Measurements from ENCODE around the gene TTC7B.
"Not testable (repeated sequence)": the region's sequence is repeated elsewhere in the genome, so short reads cannot be mapped to it uniquely, and the experiment has no call there.

TTC7B gene

DNA sequence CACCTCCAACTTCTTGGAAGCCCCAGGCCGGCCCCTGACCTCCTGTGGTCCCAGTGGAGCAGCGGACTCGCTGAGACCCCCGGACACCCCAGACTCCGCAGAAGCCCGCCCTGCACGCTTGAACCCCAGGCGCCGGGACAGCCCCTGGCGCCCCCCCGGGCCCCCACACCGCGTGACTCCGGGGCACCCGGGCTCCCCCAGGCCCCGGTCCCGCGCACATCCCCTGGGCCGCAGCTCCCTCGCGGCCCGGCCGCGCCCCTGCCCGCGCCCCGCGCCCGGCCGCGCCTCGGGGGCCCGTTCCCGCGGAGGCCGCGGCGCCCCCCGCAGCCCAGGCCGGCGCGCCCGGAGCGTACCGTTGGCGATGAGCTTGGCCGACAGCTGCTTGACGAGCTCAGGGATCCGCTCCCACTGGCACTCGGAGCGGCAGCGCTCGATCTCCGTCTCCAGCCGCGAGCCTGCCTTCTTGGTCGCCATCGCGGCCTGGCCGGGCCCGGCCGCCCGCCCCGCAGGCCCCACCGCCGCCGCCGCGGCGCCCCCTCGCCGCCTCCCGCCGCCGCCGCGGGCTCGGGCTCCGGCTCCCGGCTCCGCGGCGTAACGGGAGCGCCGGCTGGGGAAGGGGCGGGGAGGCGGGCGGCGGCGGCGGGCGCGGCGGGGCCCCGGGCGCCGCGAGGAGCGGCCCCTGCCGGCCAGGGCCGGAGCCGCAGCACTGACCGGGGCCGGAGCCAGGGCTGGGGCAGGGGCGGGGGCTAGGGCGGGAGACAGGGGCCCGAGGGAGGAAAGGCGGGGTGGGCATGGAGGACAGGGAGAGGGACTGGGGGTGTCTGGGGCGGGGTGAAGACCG is at the start of gene TTC7B:
Gene TTC7B, minus strand, starts transcription at position 609 of the 841 bp plus-strand sequence. Its CDS starts 135 bp downstream, at position 474.
- peak; percentile 50 for DNase-seq
- ATAC-seq: peak; percentile 50

DNA sequence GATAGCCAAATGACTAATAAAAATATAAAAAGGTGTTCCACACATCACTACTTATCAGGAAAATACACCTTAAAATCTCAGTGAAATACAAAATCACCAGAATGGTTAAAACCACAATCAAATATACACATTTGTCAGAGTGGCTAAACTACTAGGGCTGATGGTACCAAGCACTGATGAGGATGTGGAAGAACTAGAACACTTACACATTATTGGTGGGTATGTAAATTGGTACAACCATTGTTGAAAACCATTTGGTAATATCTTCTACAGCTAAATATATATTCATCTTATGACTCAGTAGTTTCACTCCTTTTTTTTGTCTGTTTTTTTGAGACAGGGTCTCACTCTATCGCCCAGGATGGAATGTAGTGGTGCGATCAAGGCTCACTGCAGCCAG is 48.5 kb upstream of the TTC7B start:
- DNase-seq (no peak), ATAC-seq (no peak)

GRCh38 chr14:90858511-90858910 is 42.3 kb upstream of the TTC7B start:
- DNase-seq (no peak), ATAC-seq (no peak)

GRCh38 chr14:90857866-90858265 is 41.6 kb upstream of the TTC7B start:
- DNase-seq: no peak
- ATAC-seq: no peak

DNA sequence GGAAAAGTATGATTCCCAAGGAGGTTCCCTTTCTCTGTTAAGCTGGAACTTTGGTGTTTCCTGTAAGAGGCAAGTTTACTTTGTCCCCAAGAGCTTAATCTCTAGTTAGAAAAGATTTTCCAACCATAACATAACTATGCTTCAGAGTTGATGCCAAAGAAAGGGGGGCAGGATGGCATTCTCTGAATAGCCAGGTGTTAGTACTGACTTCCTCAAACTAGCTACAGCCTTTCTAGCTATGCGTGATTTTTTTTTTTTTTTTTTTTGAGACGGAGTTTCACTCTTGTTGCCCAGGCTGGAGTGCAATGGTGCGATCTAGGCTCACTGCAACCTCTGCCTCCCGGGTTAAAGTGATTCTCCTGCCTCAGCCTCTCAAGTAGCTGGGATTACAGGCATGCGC is 39.9 kb upstream of the TTC7B start:
- ATAC-seq, DNase-seq: not testable (repeated sequence)

DNA sequence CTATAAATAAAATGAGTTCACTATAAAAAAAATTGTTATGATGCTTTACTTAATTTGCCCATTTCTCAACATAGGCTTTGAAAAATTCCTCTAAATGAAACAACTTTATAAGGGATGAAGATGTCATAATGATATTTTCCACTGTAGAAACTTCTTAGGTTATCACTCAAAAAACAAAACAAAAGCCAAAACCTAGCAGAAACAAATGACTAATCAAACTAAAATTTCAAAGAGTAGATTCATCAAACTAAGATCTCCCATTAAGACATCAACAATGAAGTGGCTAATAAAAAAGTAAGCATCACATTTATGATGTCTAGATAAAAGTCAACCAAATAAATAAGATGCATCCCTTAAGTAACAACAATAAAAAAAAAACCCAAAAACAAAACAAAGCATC is 36.9 kb upstream of the TTC7B start:
- ATAC-seq (no peak), DNase-seq (no peak)

DNA sequence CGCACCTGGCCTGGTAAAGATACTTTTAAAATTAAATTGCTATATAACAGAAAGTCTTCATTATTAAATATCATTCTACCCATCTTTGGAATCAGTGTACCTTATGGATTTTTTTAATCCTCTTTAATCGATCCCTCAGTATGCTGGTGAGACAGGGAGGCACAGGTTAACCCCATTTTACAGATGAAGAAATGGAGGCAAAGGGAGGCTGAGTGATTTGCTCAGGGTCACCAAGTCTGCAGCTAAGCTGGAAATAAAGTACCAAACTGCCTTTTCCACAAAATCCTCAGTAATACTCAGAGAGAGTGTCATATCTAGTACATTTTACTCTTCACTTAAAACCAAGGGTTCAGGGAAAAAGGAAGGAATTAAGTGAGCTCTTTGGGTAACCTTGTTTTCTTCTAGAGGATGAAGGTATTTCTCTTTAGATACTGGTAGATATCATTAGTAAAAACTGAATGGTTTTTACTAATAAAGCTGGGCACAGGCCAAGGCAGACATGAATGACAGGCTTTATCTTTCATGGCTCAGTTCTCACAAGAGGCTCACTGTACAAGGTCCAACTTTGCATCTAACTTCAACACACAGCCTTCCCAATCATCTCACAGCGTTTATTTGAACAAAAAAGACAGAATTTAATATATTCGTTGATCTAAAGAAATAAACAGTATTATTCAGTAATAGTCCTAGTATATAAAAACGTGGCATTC is 35.3 kb upstream of the TTC7B start:
- ATAC-seq (no peak), DNase-seq (no peak)

DNA sequence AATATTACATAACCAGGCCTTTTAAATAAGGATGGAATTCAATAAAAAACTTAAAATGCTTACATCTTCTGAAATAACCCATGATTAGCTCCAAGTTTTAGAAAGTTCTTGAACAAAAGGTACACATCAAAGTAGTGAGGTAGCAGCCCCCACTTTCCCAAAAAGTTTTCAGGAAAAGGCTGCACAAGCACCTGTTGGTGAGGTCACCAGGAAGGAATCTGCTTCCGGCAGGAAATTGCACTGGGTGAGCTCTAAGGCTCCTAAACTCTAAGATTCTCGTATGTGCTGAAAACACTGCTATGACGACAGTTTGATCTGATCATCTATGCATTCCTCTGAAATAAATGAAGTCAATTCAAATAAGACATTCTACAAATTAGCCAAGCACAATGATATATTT is 34.3 kb upstream of the TTC7B start:
- DNase-seq: no peak
- no peak for ATAC-seq

DNA sequence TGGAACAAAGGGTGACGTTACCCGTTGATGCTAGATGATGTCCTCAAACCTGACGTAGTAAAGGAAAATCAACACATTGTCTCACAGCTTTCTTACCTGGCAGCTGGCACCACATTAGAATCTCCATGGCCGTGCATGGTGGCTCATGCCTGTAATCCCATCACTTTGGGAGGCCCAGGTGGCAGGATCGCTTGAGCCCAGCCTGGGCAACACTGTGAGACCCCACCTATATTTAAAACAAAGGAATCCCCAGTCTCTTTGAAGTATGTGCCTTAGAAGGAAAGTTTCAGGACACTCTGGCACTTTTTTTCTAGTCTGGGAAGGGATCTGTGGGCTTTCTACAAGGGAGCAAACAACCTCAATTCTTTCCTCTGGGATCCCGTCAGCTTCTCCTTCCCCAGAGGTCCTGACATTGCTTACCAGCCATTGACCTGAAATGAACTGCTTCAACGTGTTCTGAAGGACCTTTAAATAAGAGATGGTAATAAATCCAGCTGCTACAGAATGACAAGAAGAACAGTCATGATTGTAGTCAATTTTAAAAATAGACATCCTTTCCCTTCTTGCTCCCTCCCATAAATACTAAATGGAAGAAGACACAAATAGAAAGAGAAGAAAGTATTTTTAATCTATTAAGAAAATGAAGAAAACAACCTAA is 33.7 kb upstream of the TTC7B start:
- ATAC-seq (no peak), DNase-seq (no peak)

DNA sequence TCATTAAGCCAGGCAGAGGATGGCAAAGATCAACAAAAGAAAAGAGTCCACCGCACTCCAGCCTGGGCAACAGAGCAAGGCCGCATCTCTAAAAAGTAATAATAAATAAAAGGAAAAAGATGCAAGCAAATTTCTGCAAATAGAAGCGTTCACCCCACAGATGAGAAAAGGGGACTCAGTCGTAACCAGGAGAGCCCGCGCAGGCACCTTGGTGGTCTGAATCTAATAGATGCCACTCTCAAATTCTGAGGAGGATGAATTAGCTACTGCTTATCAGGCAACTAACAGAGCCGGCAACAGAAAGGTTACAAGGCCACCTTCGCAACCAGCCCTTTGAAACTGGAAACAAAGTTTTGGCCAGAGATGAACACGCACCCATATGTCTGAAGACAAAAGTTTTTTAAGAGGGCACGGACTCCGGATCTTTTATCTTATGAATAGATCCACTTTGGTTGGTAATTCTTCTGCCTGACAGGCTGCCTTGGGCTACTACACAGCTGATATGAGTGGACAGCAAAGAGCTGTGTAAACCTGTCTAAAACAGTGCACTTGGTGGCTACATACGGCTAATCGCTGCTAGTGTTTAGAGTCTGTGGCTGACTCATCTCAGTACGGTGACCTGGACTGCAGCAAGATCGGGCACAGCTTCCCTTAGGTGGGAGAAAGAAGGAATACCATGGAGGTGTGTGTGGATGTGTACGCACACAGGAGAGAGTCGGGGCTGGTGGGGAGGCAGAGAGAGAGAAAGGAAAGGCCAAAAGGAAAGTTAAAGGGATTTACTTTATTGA is 32.9 kb upstream of the TTC7B start:
- ATAC-seq (no peak), DNase-seq (no peak)

- DNase-seq: no peak
- no peak for ATAC-seq
Measured at GRCh38 chr14:90846511-90846910, 30.3 kb upstream of the TTC7B start.

GRCh38 chr14:90844321-90844720 is 28.1 kb upstream of the TTC7B start:
- ATAC-seq (no peak), DNase-seq (no peak)

DNA sequence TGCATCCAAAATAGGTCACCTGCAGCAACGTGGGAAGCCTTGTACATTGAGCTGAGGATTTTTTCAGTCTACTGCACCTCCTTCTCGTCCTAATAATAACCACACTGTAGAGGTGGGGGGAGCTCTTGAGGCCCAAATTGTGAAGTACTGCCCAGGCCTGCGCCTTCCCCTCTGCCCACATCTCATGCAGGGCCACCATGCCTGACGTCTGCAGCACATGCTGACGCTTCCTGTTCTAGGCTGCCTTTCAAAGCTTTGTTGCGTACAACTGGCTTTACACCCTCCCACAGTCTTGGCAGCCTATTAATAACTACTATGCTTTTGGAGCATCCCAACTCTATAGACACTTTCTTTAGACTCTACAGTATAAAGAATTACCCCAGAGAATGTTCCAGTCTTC is 26.5 kb upstream of the TTC7B start:
- ATAC-seq: no peak

DNA sequence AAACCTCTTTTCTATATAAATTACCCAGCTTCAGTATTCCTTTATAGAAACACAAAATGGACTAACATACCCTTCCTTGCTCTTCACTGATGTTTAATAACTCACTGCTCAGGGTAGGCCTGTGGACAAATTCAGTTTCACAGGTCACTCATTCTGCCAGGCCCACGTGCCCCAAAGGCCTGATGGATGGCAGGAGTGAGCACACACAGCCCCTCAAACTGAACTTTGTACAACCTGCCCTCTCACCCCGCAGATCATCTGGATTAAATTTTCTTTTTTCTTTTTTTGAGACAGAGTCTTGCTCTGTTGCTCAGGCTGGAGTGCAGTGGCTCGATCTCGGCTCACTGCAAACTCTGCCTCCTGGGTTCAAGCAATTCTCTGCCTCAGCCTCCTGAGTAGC is 24.4 kb upstream of the TTC7B start:
- ATAC-seq, DNase-seq: not testable (repeated sequence)

More for the DNA sequence above, 26.5 kb upstream of the TTC7B start:
- no peak for DNase-seq

DNA sequence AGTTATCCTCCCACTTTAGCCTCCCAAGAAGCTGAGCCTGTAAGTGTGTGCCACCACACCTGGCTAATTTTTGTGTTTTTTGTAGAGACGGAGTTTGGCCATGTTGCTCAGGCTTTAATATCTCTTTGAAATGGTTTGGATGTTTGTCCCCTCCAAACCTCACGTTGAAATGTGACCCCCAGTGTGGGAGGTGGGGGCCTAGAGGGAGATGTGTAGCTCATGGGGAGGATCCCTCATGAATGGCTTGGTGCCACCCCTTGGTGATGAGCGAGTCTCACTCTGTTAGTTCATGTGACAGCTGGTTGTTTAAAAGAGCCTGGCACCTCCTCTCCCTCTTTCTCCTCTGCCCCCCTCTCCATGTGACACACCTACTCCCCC is 23.6 kb upstream of the TTC7B start:
- DNase-seq: no peak

DNA sequence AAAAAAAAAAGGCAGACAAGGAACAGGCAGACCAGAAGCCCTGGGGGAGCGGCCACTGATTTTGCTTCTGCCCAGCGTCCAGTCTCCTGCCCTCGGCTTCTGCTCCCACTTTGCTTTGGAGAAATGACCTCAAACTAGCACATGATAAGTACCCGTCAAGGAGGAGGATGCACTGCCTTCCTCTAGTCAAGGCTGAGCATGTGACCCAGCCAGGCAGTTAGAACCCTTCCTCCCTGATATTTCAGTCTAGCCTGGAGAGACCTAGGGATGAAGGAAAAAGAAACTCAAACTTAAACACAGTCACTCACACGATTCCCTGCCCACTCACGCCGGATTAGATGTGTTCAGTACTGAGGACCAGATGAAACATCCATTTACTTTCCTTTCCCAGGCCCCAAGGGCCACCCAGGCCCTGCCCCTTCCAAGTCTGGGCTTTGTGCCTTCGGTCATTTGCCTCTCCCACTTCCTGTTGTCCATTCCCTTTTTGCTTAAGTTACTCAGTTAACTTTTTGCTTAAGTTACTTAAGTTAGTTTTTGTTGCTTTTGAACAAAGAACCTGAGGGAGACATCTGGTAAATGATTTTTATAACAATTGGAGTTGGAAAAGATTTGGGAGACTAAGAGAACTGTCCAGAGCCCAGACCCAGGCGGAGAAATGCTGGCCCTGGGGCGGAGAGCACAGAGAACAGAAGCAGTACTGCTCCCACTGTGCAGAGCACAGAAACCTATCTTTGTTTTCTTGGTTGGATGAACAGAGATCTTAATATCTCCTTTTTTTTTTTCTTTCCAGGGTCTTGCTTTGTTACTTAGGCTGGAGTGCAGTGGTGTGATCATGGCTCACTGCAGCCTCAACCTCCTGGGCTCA is 23.0 kb upstream of the TTC7B start:
- ATAC-seq: no peak
- DNase-seq: no peak

More for the DNA sequence above, 23.6 kb upstream of the TTC7B start:
- no peak for ATAC-seq

DNA sequence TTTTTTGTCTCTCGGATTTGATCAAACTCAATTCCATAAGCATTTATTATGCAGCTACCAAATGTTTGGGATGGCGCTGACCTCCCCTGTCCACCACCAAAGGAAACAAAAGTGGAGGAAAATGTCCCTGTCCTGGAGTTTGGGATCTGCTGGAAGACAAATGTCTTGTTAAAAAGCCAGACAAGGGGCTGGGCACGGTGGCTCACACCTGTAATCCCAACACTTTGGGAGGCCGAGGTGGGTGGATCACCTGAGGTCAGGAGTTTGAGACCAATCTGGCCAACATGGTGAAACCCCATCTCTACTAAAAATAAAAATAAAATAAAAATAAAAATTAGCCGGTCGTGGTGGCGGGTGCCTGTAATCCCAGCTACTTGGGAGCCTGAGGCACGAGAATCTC is 22.3 kb upstream of the TTC7B start:
- not testable (repeated sequence) for ATAC-seq, DNase-seq

DNA sequence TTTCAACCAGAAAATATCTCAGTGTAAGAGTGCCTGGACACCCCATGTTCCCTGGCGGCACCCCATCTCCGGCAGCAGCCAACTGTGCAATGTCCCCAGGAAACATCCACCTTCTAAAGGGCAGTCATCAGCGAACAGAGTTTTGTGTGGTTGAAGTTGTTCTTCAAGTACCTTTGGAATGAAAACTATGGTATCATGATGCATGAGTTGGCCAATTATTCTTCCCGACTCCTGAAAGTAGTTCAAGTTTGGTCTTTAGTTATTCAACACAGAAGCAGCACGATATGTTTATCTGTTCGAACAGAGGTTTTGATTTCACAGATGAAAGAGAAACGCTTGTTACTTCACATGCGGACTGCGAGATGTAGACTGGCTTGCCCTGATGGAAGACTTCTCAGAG is 21.1 kb upstream of the TTC7B start:
- DNase-seq (no peak), ATAC-seq (no peak)

- DNase-seq (no peak), ATAC-seq (no peak)
Measured at GRCh38 chr14:90836692-90837063, 20.4 kb upstream of the TTC7B start.

DNA sequence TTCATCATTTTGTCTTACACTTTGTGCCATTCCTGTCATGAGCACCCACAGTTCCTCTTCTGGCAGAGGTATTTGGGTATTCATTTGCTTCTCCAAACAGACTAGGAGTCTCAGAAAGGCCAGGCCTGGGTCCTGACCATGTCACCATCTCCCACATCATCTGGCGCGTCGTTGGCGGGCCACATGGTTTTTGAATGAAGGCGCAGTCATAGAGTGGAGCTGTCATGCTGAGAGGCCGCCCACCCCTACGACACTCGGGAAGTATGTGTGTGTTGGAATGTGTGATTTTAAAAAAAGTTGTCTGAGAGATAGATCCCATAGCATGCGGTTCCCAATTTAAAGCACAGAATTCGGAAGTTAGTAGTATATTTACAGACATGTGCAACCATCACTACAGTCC is 15.6 kb upstream of the TTC7B start:
- ATAC-seq (no peak), DNase-seq (no peak)

Data from stimulated activated naive CD8-positive, alpha-beta T cell treated with anti-CD3 and anti-CD28 coated beads, Interleukin-15, Interleukin-2, amounts not matched to agents 100 U/mL and 50 U/mL, for 24 hours (primary cell).